ENCODE results near the gene CNPY1.

- TF ChIP-seq CTCF (conservative IDR thresholded peaks at IDR 0.05) (no peak), EZH2 (IDR thresholded peaks at IDR 0.05; ENCODE audit: low read depth) (no peak)
Measured at GRCh38 chr7:155466142-155466813, 80.1 kb downstream of the CNPY1 start.
